GM18502 (cell line): ENCODE results near the gene MTRFR.
A peak's percentile ranks its signal among the peaks of the same experiment; 100 is the strongest.

Experiments used
- ATAC-seq: cut with Tn5 transposase; IDR thresholded peaks from one replicate; pipeline ENCODE4 v1.9.1; 2021; ENCODE audit warnings: mild to moderate bottlenecking; ENCODE audit not compliant: unreplicated experiment, poor library complexity

Gene MTRFR

GRCh38 chr12:123269395-123269892, 36.2 kb downstream of the MTRFR start:
- no peak for ATAC-seq

- no peak for ATAC-seq
Observed at GRCh38 chr12:123269896-123270213, 36.6 kb downstream of the MTRFR start.

GRCh38 chr12:123270214-123271000, 37.2 kb downstream of the MTRFR start:
- ATAC-seq, result peak; percentile 20

GRCh38 chr12:123271001-123271668, 37.9 kb downstream of the MTRFR start:
- ATAC-seq, result peak; percentile 67

GRCh38 chr12:123273166-123273565, 39.9 kb downstream of the MTRFR start:
- ATAC-seq, result no peak

- peak; percentile 86 for ATAC-seq
Observed at GRCh38 chr12:123278101-123278627, 44.9 kb downstream of the MTRFR start.

- ATAC-seq, result no peak
Observed at GRCh38 chr12:123280971-123281370, 47.7 kb downstream of the MTRFR start.

GRCh38 chr12:123282111-123282510, 48.9 kb downstream of the MTRFR start:
- ATAC-seq, result no peak

- ATAC-seq, result no peak
Observed at GRCh38 chr12:123283461-123283860, 50.2 kb downstream of the MTRFR start.

- no peak for ATAC-seq
Observed at GRCh38 chr12:123284669-123285068, 51.4 kb downstream of the MTRFR start.

GRCh38 chr12:123286652-123287373, 53.6 kb downstream of the MTRFR start:
- no peak for ATAC-seq

GRCh38 chr12:123288751-123289346, 55.6 kb downstream of the MTRFR start:
- no peak for ATAC-seq

GRCh38 chr12:123289911-123290310, 56.7 kb downstream of the MTRFR start:
- ATAC-seq, result no peak

GRCh38 chr12:123293178-123293760, 60.0 kb downstream of the MTRFR start:
- no peak for ATAC-seq

GRCh38 chr12:123305136-123305535, 71.9 kb downstream of the MTRFR start:
- ATAC-seq, result no peak

- ATAC-seq, result no peak
Observed at GRCh38 chr12:123306200-123306599, 73.0 kb downstream of the MTRFR start.
